Activated T-helper 9 cell treated with anti-CD3 and anti-CD28 coated beads, Interleukin-2, amount 50 U/mL, for 16 hours (primary cell): ENCODE results near the gene FBXL22.
"Not testable (repeated sequence)": the region's sequence is repeated elsewhere in the genome, so short reads cannot be mapped to it uniquely, and the experiment has no call there.

Experiments
- DNase-seq: peaks from one replicate; pipeline ENCODE4 v3.0.0-alpha.2; 2020; ENCODE audit warnings: low read depth

The FBXL22 gene

DNA sequence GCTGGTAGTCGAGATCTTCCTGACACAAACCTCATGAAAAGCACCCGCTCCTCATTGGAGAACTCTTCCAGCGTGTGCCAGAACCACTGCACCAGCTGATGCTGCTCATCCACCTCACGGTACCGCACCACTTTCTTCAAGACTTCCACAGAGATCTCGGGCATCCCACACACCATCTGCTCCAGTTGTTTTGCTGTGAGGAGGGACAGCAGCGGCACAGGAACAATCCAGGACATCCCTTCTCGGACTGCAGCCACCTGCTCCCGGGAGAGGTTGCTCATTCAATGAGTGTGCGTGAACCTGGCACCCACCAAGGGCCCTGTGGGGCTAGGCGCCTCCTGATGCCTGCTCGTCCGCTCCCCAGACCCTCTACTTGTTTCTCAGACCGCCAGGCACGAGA is 15.1 kb downstream of the FBXL22 start:
- no peak for DNase-seq

DNA sequence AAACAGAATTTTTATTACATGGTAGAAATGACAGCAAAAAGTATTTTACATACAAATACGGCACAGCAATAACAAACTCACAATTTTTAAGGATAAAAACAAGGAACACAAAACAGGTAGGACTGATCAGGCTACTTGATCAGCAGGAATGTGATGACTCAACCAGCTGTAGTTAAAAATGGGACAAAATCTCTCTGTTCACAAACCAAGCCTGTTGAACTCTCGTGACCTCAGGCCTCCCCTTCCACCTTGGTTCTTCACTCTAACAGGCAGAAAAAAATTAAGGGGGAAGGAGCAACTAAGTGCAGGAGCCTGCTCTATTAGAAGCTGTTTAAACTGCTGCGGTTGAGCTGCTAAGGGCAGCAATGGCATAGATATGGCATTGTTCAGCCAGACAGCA is 18.7 kb downstream of the FBXL22 start:
- no peak for DNase-seq

DNA sequence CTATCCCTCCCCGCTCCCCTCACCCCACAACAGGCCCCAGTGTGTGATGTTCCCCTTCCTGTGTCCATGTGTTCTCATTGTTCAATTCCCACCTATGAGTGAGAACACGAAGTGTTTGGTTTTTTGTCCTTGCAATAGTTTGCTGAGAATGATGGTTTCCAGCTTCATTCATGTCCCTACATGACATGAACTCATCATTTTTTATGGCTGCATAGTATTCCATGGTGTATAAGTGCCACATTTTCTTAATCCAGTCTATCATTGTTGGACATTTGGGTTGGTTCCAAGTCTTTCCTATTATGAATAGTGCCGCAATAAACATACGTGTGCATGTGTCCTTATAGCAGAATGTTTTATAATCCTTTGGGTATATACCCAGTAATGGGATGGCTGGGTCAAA is 20.0 kb downstream of the FBXL22 start:
- DNase-seq, result not testable (repeated sequence)

DNA sequence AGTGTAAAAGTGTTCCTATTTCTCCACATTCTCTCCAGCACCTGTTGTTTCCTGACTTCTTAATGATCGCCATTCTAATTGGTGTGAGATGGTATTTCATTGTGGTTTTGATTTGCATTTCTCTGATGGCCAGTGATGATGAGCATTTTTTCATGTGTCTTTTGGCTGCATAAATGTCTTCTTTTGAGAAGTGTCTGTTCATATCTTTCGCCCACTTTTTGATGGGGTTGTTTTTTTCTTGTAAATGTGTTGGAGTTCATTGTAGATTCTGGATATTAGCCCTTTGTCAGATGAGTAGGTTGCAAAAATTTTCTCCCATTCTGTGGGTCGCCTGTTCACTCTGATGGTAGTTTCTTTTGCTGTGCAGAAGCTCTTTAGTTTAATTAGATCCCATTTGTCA is 20.4 kb downstream of the FBXL22 start:
- not testable (repeated sequence) for DNase-seq

DNA sequence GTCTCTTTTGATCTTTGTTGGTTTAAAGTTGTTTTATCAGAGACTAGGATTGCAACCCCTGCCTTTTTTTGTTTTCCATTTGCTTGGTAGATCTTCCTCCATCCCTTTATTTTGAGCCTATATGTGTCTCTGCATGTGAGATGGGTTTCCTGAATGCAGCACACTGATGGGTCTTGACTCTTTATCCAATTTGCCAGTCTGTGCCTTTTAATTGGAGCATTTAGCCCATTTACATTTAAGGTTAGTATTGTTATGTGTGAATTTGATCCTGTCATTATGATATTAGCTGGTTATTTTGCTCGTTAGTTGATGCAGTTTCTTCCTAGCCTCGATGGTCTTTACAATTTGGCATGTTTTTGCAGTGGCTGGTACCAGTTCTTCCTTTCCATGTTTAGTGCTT is 23.6 kb downstream of the FBXL22 start:
- DNase-seq, result not testable (repeated sequence)

DNA sequence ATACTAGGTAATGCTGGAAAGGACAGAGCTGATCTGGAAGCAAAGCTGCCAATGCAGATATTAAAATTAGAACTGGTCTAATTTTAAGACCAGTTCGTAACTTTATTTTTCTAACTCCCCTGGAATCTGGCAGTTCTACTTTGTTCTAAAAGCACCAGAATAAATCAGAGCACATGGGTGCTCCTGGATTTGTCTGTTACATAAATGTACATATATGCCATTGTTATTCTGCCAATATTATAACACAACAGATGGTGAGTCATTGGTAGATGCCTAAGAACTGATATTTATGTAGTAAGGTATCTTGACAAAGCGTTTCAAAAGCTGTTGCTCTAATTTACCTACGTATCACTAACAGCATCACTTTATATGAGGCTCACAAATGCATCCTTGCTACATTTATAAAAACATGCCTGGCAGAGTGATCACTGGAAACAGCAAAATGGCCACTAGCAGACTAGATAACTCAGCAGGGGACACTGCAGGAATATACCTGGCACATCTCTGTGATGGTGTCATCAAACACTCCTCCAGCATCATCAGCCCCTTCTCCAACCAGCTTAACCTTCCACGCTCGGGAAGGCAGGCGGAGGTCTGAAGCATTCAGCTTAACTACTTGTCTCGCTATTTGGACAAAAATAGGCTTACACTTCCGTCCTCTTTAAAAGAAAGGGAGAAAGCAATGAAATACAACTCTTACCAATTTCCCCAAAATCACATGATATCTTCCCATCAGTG is 26.2 kb downstream of the FBXL22 start:
- no peak for DNase-seq

DNA sequence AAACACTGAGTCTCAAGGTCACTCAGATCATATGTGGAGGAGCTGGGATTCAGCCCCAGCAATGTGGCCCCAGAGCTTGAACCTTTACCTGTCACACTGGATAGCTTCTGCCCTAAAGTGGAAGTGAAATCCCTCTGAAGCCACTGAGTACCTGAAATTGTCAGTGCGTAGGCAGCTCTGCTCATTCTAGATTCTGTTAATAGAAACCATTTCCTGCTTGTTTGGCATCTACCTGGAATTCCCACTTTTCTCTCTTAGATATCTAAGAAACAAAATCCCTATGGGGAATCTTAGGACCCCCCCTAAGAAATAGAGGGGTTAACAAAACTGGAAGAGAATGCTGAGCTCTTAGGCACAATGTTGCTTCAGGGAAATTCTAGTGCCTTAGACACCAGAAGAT is 29.8 kb downstream of the FBXL22 start:
- DNase-seq, result no peak

DNA sequence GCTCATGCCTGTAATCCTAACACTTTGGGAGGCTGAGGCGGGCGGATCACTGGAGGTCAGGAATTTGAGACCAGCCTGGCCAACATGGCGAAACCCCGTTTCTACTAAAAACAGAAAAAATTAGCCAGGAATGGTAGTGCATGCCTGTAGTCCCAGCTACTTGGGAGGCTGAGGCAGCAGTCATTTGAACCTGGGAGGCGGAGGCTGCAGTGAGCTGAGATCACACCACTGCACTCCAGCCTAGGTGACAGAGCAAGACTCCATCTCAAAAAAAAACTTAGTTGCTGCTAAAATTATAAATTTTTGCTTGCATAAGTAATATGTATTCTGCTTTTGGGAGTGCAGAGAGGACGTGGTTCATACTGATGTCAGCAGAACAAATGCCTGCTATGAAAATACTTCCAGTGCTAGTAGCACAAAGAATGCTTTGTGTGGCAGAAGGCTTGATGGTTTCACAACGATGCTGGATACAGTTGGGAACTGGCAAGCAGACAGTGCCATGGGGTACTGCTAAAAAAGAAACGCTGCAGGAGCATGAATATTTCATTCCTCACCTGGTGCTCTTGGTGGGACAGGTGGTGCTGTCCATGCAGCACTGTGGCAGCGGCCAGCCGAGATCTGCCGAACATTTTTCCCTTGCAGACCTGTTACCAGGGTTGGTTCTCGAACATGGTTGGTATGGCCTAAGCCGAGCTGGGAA is 31.1 kb downstream of the FBXL22 start:
- DNase-seq, result no peak

DNA sequence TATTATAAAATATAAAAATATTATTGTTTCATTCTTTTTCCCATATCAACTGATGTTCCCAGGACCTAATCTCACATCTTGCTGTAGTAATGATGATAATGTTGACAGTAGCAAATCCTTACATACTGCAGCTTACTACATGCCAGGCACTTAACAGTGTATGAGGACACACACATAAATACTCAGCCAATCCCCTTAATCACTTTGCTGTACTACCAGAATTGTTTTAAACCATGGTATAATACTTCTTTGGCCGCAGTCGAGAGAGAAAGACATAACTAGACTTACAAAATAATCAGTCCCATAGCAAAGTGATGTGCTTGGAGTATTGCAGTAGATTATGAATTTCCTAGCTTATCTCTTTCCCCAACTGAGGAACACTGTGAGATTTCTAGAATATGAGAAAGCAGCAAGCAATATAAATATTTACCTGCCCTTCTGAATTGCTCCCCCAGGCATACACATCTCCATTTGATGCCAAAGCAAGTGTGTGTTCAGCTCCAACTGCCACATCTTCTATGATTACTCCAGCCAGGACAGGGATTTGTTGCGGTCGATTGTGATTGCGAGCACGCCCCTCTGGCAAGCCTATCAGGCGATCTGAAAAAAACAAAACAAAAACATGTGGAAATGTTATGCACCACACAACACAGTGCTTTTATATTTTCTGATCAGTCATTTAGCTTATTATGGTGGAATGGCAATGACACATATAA is 33.0 kb downstream of the FBXL22 start:
- no peak for DNase-seq

DNA sequence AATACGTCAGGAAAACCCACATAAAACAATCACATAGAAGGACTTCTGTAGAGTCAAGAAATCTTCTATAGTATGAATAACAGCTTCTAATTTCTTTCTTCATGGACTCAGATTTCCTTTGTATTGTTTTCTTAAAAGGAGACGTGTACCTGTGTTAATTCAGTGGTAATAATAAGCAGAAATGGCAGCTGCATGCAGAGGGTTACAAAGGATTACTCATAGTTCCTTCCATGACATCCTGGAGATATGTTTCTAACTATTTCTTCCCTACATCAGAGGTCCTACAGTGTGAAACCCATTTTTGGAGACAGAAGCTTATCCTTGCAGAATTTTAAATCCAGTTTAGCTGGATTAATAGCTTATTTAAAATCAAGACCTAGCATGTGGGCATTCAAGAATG is 36.1 kb downstream of the FBXL22 start:
- DNase-seq, result no peak

DNA sequence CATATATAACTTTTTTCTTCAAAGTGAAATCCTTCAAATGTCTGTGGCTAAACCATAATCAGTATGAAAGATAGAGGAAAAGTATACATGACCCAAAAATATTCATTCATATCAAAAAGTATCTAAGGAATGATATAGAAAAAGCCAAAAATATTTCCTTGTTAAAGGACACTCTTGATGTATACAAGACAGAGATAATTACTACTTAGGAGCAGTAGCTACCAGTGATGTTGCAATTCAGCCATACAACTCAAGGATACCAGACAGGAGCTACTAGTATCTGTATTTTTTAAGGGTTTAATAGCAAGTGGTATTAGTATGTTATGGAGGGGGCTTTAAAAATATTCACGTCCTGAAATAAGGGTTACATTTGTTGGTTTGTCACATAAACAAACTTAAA is 37.0 kb downstream of the FBXL22 start:
- no peak for DNase-seq

DNA sequence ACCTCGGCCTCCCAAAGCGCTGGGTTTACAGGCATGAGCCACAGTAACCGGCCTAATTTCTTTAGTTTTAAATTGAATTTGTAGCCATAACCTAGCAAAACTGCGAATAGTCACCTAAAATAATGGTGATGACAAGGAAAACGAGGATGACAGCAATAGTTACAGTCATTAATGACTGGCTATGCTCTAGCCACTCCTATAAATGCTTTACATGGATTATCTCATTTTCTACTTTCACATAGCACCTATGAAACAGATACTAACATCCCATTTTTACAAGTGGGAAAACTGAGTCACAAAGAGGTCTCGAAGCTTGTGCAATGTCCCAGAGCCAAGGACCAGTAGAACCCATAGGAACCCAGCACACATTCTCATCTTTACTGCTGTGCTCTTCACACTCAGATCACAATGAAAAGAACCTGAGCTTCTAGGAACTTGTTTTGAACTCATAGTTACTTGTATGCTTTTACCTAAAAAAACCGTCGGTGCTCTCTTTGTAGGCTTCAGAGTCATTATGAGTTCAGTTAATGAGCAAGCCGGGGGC is 39.4 kb downstream of the FBXL22 start:
- no peak for DNase-seq

DNA sequence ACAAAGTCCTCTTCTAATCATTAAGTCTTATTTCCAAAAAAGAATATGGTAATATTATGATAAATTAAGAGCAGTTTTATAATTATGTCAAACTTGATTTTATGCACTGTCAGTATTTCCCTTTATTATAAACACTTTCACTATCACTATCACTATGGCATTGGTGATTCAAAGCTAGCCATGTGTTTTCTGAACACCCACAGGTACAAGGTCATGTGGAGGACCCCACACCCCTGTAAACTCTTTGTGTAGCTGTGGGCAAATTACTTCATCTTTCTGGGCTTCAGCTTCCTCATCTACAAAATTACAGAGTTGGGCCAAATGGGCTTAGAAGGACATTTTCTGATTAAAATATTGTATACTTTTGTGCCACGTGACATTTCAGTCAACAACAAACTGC is 41.7 kb downstream of the FBXL22 start:
- no peak for DNase-seq

DNA sequence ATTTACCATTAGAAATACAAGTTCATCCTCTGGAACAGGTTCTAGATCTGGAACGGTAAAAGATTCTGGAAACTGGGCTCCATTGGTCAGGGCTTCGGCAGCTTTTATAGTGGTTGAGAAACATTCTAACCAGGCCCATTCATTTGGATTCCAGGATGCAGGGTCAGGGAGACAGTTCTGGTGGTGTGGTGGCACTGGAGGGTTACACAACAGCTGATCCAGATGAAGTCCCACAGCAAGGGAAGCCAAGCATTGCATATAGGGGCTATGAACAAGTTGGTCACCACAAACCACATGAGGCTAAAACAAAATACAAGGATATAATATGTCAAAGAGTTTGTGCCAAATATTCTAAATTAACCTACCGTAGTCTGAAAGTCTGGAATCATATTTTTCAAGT is 43.0 kb downstream of the FBXL22 start:
- DNase-seq, result no peak
